Keratinocyte (primary cell): Measurements from ENCODE around the gene GAST. TPM values are rescaled to one million over a fixed set of nuclear protein-coding genes. Genes with fewer than 3 reads are reported as not detected.

Source experiments
- DNase-seq: peaks from one replicate; pipeline ENCODE4 v3.0.0-alpha.2; 2011; ENCODE audit warnings: low read depth, missing footprints, low spot score
- FAIRE-seq: peaks from 2 replicates; lab custom pipeline; 2011; peaks lifted over from hg19 to GRCh38; lab: Jason Lieb, UNC
- H2AFZ ChIP-seq: 2 replicates; pipeline ENCODE4 v1.6.0; 2012; ENCODE audit warnings: low read length, control low read depth, inconsistent platforms; ENCODE audit not compliant: control insufficient read depth
- H3K27ac ChIP-seq: 2 replicates; pipeline ENCODE4 v1.5.1; 2011; ENCODE audit warnings: low read length; ENCODE audit not compliant: control insufficient read depth, insufficient read depth
- H3K27me3 ChIP-seq: 3 replicates; pipeline ENCODE4 v1.6.0; 2011; ENCODE audit warnings: low read length; ENCODE audit not compliant: control insufficient read depth, insufficient read depth; ENCODE audit errors: extremely low read depth
- H3K36me3 ChIP-seq, 2 experiments: 2 replicates in 1 of 2; 3 replicates in 1 of 2; pipeline ENCODE4 v1.5.1; 2011; ENCODE audit warnings: low read length in 2 of 2, mild to moderate bottlenecking in 1 of 2; ENCODE audit not compliant: control insufficient read depth in 2 of 2, insufficient read depth in 2 of 2; ENCODE audit errors: extremely low read depth in 1 of 2
- H3K4me1 ChIP-seq: 3 replicates; pipeline ENCODE4 v1.5.1; 2011; ENCODE audit warnings: low read length; ENCODE audit not compliant: control insufficient read depth, insufficient read depth; ENCODE audit errors: extremely low read depth
- H3K4me2 ChIP-seq: 3 replicates; pipeline ENCODE4 v1.6.0; 2011; ENCODE audit warnings: low read depth, low read length; ENCODE audit not compliant: control insufficient read depth, insufficient read depth; ENCODE audit errors: extremely low read depth
- H3K4me3 ChIP-seq, 3 experiments: fragments of 200-600 bp in 1 of 3; sonication (generic) in 1 of 3; 2 replicates in 2 of 3; 3 replicates in 1 of 3; pipeline ENCODE4 v1.5.1; 2011 to 2016; ENCODE audit warnings: low read length in 3 of 3, mild to moderate bottlenecking in 3 of 3, control low read depth in 2 of 3, inconsistent platforms in 1 of 3, low read depth in 1 of 3, mixed read lengths in 1 of 3, mixed run types in 1 of 3, moderate library complexity in 1 of 3; ENCODE audit not compliant: control insufficient read depth in 2 of 3, insufficient read depth in 2 of 3; ENCODE audit errors: extremely low read depth in 1 of 3
- H3K79me2 ChIP-seq: 2 replicates; pipeline ENCODE4 v1.6.0; 2012; ENCODE audit warnings: low read length; ENCODE audit not compliant: control insufficient read depth, insufficient read depth
- H3K9ac ChIP-seq: 3 replicates; pipeline ENCODE4 v1.6.0; 2011; ENCODE audit warnings: low read length; ENCODE audit not compliant: control insufficient read depth, insufficient read depth; ENCODE audit errors: extremely low read depth
- H3K9me1 ChIP-seq: 3 replicates; pipeline ENCODE4 v1.6.0; 2011; ENCODE audit warnings: low read length; ENCODE audit not compliant: control insufficient read depth, insufficient read depth; ENCODE audit errors: extremely low read depth
- H3K9me3 ChIP-seq: 2 replicates; pipeline ENCODE4 v1.5.1; 2012; ENCODE audit warnings: low read depth, low read length; ENCODE audit not compliant: control insufficient read depth
- H4K20me1 ChIP-seq: 3 replicates; pipeline ENCODE4 v1.6.0; 2011; ENCODE audit warnings: low read length; ENCODE audit not compliant: control insufficient read depth, insufficient read depth; ENCODE audit errors: extremely low read depth
- EZH2 ChIP-seq: IDR thresholded peaks from one replicate; pipeline ENCODE4 v1.6.1; 2012; ENCODE audit warnings: inconsistent platforms, mild to moderate bottlenecking, low read length, moderate library complexity
- dilution Hi-C: fragments of 300-500 bp; cut with MboI; formaldehyde crosslinking; loops from one replicate; pipeline ENCODE4 v1.7.0; 2020; ENCODE audit warnings: low sequenced_read_pairs; ENCODE audit not compliant: extremely low pct_ligation_motif_present
- polyA plus RNA-seq, 5 experiments: library from polyadenylated mRNA; depleted of rRNA in 3 of 5; stranded (reverse) in 3 of 5; stranded (forward) in 1 of 5; unstranded in 1 of 5; fragments of >200 nt; gene quantifications; 1 replicate in 1 of 5; 2 replicates in 3 of 5; 3 replicates in 1 of 5; pipeline versions ENCODE4 v1.2.1 to v1.2.3, GENCODE V29; 2011 to 2012; ENCODE audit warnings: missing spikeins in 2 of 5, low read depth in 1 of 5, low replicate concordance in 1 of 5
- TF ChIP-seq, protein P1 (sequence below), 3 experiments: IDR thresholded peaks in 1 of 3; conservative IDR thresholded peaks in 1 of 3; optimal IDR thresholded peaks in 1 of 3; 2 replicates in 2 of 3; 3 replicates in 1 of 3; pipeline versions ENCODE3 to v1.5.1; 2011; ENCODE audit warnings: low read length in 3 of 3, mild to moderate bottlenecking in 3 of 3, moderate library complexity in 2 of 3, control low read depth in 1 of 3, inconsistent platforms in 1 of 3; ENCODE audit not compliant: insufficient read depth in 2 of 3; ENCODE audit errors: extremely low read depth in 1 of 3

GAST gene
- polyA plus RNA-seq, 1 donor (not counting 4 experiments of a cell fraction or from before 2014, with no cell fraction given) = 0.87 TPM

DNA sequence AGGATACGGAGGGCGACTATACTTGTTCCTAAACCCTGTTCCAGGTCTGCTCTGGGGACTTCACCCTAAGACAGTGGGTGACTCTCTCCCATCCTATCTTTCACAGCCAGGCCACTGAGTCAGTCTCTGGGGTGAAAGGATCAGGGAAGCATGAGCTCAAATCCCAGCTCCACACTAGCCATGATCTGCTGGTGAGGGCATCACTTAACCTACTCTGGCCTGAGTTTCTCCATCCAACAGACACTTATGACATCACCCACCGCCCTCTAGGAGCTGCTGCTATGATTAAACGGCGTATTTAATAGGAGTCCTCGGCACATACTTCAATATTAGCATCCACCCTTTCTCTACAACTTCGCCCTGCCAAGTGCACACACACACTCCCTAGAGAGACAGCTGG is 10.1 kb downstream of the GAST start:
- FAIRE-seq (no peak), DNase-seq (no peak)
- dilution Hi-C loops = no loop called here
- H4K20me1 ChIP-seq = no peaks in the 10 kb centered on the region
- H3K9me3 ChIP-seq = no peaks in the 10 kb centered on the region
- no peak overlapping the region for H3K9ac ChIP-seq
- H3K4me1 ChIP-seq = peaks cover 15% of the 10 kb centered on the region
- no peak overlapping the region for H3K4me3 ChIP-seq
- H2AFZ ChIP-seq = no peak overlapping the region
- no peaks in the 10 kb centered on the region for H3K9me1 ChIP-seq
- no peaks in the 10 kb centered on the region for H3K79me2 ChIP-seq
- no peak overlapping the region for H3K4me2 ChIP-seq
- no peak for TF ChIP-seq EZH2
- TF ChIP-seq, protein P1, sequence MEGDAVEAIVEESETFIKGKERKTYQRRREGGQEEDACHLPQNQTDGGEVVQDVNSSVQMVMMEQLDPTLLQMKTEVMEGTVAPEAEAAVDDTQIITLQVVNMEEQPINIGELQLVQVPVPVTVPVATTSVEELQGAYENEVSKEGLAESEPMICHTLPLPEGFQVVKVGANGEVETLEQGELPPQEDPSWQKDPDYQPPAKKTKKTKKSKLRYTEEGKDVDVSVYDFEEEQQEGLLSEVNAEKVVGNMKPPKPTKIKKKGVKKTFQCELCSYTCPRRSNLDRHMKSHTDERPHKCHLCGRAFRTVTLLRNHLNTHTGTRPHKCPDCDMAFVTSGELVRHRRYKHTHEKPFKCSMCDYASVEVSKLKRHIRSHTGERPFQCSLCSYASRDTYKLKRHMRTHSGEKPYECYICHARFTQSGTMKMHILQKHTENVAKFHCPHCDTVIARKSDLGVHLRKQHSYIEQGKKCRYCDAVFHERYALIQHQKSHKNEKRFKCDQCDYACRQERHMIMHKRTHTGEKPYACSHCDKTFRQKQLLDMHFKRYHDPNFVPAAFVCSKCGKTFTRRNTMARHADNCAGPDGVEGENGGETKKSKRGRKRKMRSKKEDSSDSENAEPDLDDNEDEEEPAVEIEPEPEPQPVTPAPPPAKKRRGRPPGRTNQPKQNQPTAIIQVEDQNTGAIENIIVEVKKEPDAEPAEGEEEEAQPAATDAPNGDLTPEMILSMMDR (optimal IDR thresholded peaks at IDR 0.05 in 1 of 3, IDR thresholded peaks at IDR 0.05 in 1 of 3, conservative IDR thresholded peaks at IDR 0.05 in 1 of 3; ENCODE audit: extremely low read depth in 1 of 3, insufficient read depth in 2 of 3, low read length in 3 of 3) = no peak
- no peak overlapping the region for H3K27ac ChIP-seq
- no peaks in the 10 kb centered on the region for H3K27me3 ChIP-seq
- H3K36me3 ChIP-seq = no peaks in the 10 kb centered on the region

DNA sequence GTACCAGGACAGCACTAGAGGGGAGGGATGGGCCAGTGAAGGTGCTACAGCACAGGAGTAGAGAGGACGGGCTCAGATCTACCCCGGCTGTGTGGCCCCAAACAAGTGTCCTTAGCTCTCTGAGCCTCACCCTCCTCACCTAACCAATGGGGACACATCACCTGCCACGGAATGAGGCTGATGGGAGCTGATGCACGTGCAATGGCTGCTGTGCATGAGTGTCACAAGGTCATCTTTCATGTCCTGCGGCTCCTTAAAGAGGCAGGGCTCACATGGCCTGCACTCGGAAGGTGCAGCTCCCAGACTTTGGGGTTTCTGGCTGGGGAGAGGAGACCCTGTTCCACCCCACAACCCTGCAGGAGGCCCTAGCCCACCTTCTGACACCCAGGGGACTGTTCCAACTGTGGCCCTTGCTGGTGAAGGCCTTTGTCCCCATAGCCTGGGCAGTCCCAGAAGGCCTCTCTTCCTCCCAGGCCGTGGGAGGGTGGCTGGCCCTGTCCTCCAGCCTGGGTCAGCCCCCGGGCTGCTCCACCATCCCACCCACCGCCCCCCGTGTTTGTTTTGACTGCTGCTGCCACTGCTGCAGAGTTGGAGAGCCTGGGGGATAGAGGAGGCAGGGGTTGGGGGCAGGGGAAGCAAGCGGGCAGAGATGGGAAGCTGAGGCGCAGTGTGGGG is 11.8 kb downstream of the GAST start:
- H3K9ac ChIP-seq = no peak overlapping the region
- DNase-seq = no peak
- no peaks in the 10 kb centered on the region for H3K9me3 ChIP-seq
- no peak overlapping the region for H3K4me2 ChIP-seq
- H4K20me1 ChIP-seq = no peaks in the 10 kb centered on the region
- H3K4me3 ChIP-seq = no peak overlapping the region
- H3K4me1 ChIP-seq = no peaks in the 10 kb centered on the region
- no peak for TF ChIP-seq EZH2
- TF ChIP-seq, protein P1 (optimal IDR thresholded peaks at IDR 0.05 in 1 of 3, IDR thresholded peaks at IDR 0.05 in 1 of 3, conservative IDR thresholded peaks at IDR 0.05 in 1 of 3; ENCODE audit: extremely low read depth in 1 of 3, insufficient read depth in 2 of 3, low read length in 3 of 3) = no peak
- H3K27me3 ChIP-seq = no peaks in the 10 kb centered on the region
- H2AFZ ChIP-seq = no peak overlapping the region
- no peaks in the 10 kb centered on the region for H3K79me2 ChIP-seq
- H3K9me1 ChIP-seq = no peaks in the 10 kb centered on the region
- no peak for FAIRE-seq
- H3K27ac ChIP-seq = no peak overlapping the region
- H3K36me3 ChIP-seq = no peaks in the 10 kb centered on the region
- dilution Hi-C loops = no loop called here
